ENCODE data around the gene BAHCC1.

BAHCC1 gene

GRCh38 chr17:81368161-81369022, 26.9 kb upstream of the BAHCC1 start:
- no peak for DNase-seq

- DNase-seq, result no peak
Measured at GRCh38 chr17:81370294-81370693, 25.0 kb upstream of the BAHCC1 start.

GRCh38 chr17:81371910-81372760, 23.1 kb upstream of the BAHCC1 start:
- no peak for DNase-seq

GRCh38 chr17:81373536-81374160, 21.6 kb upstream of the BAHCC1 start:
- no peak for DNase-seq

GRCh38 chr17:81374890-81375289, 20.4 kb upstream of the BAHCC1 start:
- no peak for DNase-seq

- no peak for DNase-seq
Measured at GRCh38 chr17:81376946-81377714, 18.1 kb upstream of the BAHCC1 start.

GRCh38 chr17:81378941-81379511, 16.2 kb upstream of the BAHCC1 start:
- no peak for DNase-seq

GRCh38 chr17:81379523-81379942, 15.7 kb upstream of the BAHCC1 start:
- no peak for DNase-seq

- no peak for DNase-seq
Measured at GRCh38 chr17:81380131-81380530, 15.1 kb upstream of the BAHCC1 start.

- no peak for DNase-seq
Measured at GRCh38 chr17:81380666-81381518, 14.4 kb upstream of the BAHCC1 start.

- no peak for DNase-seq
Measured at GRCh38 chr17:81381632-81382577, 13.4 kb upstream of the BAHCC1 start.

- no peak for DNase-seq
Measured at GRCh38 chr17:81382851-81383250, 12.4 kb upstream of the BAHCC1 start.

- DNase-seq, result no peak
Measured at GRCh38 chr17:81383504-81384421, 11.5 kb upstream of the BAHCC1 start.

GRCh38 chr17:81384929-81385319, 10.3 kb upstream of the BAHCC1 start:
- DNase-seq, result no peak

- DNase-seq, result no peak
Measured at GRCh38 chr17:81385320-81386111, 9.7 kb upstream of the BAHCC1 start.

GRCh38 chr17:81386141-81386645, 9.1 kb upstream of the BAHCC1 start:
- no peak for DNase-seq

GRCh38 chr17:81386646-81387099, 8.6 kb upstream of the BAHCC1 start:
- no peak for DNase-seq

All from activated CD4-positive, alpha-beta T cell treated with anti-CD3 and anti-CD28 coated beads, Interleukin-2, amount 50 U/mL, for 48 hours (primary cell).